ENCODE data around the gene CLPTM1L.

- TF ChIP-seq CTCF (IDR thresholded peaks at IDR 0.05) (no peak), POLR2A (IDR thresholded peaks at IDR 0.05) (no peak)
These were observed 37.4 kb upstream of the CLPTM1L start for GRCh38 chr5:1382248-1382700.

All from adrenal gland (tissue), 5 donors.